HEK293 (cell line): ENCODE results near the gene LMOD1.

Experiments used
- REPIN1 ChIP-seq: fragments of 450-650 bp; formaldehyde crosslinking; IDR thresholded peaks from 2 replicates; pipeline ENCODE4 v1.5.1; 2017; ENCODE audit warnings: missing biosample characterization, missing genetic modification characterization, low read depth
- SP3 ChIP-seq: fragments of 450-650 bp; formaldehyde crosslinking; IDR thresholded peaks from 2 replicates; pipeline ENCODE4 v1.5.1; 2016; ENCODE audit warnings: missing biosample characterization, missing genetic modification characterization
- ZBTB1 ChIP-seq: fragments of 450-650 bp; formaldehyde crosslinking; IDR thresholded peaks from 2 replicates; pipeline ENCODE4 v1.5.1; 2016; ENCODE audit warnings: missing biosample characterization, missing genetic modification characterization
- ZNF184 ChIP-seq: fragments of 450-650 bp; IDR thresholded peaks from 2 replicates; pipeline ENCODE4 v1.5.1; 2018; ENCODE audit warnings: missing biosample characterization, mild to moderate bottlenecking, missing genetic modification characterization
- ZNF274 ChIP-seq, 2 experiments: fragments of 200-500 bp in 1 of 2; fragments of 450-650 bp in 1 of 2; sonication (Bioruptor generic) in 1 of 2; formaldehyde crosslinking in 1 of 2; IDR thresholded peaks; 2 replicates each; pipeline versions ENCODE4 v1.5.1 to v1.6.1; 2014 to 2016; ENCODE audit warnings: borderline replicate concordance in 1 of 2, inconsistent platforms in 1 of 2, low read length in 1 of 2, missing biosample characterization in 1 of 2, missing genetic modification characterization in 1 of 2
- ZNF747 ChIP-seq: fragments of 450-650 bp; formaldehyde crosslinking; IDR thresholded peaks from 2 replicates; pipeline ENCODE4 v1.5.1; 2016; ENCODE audit warnings: missing biosample characterization, missing genetic modification characterization
- ZNF76 ChIP-seq: fragments of 450-650 bp; formaldehyde crosslinking; IDR thresholded peaks from 2 replicates; pipeline ENCODE4; 2016; ENCODE audit warnings: low read depth, missing biosample characterization, missing genetic modification characterization, borderline replicate concordance
- TF ChIP-seq, protein P1 (sequence below): fragments of 450-650 bp; formaldehyde crosslinking; IDR thresholded peaks from 2 replicates; pipeline ENCODE4 v1.5.1; 2016; ENCODE audit warnings: missing biosample characterization, missing genetic modification characterization
- TF ChIP-seq, protein P2 (sequence below): fragments of 450-650 bp; formaldehyde crosslinking; IDR thresholded peaks from 2 replicates; pipeline ENCODE4 v1.5.1; 2016; ENCODE audit warnings: missing biosample characterization, missing genetic modification characterization
- TF ChIP-seq, protein P3 (sequence below): fragments of 450-650 bp; formaldehyde crosslinking; IDR thresholded peaks from 2 replicates; pipeline ENCODE4 v1.5.1; 2016; ENCODE audit warnings: missing biosample characterization, missing genetic modification characterization

DNA sequence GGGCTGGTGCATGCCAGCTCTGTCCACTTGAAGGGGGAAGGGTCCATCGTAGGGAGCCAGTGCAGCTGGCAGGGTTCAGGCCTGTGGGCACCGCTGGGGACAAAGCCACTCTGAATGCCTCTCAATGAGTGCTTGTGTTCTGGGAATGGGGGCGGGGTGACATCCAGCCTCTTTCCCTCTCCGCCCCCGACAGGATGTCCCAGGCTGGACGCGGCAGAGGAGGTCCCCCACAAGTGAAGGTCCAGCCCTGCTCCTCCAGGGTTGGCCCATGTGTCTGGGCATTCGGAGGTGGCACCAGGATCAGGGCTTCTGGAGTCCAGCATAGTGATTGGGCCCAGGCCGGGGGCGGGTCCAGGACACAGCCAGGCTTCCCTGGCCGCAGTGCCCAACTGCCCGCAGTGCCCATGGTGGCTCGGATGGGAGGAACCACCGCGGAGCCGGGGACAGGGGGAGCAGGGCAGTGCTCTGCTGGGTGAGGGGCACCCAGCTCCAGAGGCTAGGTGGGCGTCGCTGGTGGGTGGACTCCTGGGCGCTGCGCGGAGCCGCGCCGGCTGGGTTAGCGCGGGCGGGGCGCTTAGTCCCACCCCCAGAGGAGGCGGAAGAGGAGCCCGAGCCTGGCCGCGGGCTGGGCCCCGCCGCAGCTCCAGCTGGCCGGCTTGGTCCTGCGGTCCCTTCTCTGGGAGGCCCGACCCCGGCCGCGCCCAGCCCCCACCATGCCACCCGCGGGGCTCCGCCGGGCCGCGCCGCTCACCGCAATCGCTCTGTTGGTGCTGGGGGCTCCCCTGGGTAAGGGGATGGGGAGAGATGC, 57.9 kb downstream of the LMOD1 start, which contains the start of gene SHISA4:
- TF ChIP-seq ZBTB1 (tag by site-specific recombination) (no peak), ZNF76 (tag by site-specific recombination) (no peak), REPIN1 (no peak), SP3 (tag by site-specific recombination) (no peak), ZNF274 (IDR thresholded peaks at IDR 0.05; ENCODE audit: low read length) (no peak), ZNF274 (tag by site-specific recombination; IDR thresholded peaks at IDR 0.05; ENCODE audit: borderline replicate concordance) (no peak), ZNF184 (tag by site-specific recombination) (no peak), ZNF747 (tag by site-specific recombination) (no peak)
- TF ChIP-seq, protein P1, sequence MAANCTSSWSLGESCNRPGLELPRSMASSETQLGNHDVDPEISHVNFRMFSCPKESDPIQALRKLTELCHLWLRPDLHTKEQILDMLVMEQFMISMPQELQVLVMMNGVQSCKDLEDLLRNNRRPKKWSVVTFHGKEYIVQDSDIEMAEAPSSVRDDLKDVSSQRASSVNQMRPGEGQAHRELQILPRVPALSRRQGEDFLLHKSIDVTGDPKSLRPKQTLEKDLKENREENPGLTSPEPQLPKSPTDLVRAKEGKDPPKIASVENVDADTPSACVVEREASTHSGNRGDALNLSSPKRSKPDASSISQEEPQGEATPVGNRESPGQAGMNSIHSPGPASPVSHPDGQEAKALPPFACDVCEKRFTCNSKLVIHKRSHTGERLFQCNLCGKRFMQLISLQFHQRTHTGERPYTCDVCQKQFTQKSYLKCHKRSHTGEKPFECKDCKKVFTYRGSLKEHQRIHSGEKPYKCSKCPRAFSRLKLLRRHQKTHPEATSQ (tag by site-specific recombination): no peak
- TF ChIP-seq, protein P2, sequence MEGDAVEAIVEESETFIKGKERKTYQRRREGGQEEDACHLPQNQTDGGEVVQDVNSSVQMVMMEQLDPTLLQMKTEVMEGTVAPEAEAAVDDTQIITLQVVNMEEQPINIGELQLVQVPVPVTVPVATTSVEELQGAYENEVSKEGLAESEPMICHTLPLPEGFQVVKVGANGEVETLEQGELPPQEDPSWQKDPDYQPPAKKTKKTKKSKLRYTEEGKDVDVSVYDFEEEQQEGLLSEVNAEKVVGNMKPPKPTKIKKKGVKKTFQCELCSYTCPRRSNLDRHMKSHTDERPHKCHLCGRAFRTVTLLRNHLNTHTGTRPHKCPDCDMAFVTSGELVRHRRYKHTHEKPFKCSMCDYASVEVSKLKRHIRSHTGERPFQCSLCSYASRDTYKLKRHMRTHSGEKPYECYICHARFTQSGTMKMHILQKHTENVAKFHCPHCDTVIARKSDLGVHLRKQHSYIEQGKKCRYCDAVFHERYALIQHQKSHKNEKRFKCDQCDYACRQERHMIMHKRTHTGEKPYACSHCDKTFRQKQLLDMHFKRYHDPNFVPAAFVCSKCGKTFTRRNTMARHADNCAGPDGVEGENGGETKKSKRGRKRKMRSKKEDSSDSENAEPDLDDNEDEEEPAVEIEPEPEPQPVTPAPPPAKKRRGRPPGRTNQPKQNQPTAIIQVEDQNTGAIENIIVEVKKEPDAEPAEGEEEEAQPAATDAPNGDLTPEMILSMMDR (tag by site-specific recombination): no peak
- TF ChIP-seq, protein P3, sequence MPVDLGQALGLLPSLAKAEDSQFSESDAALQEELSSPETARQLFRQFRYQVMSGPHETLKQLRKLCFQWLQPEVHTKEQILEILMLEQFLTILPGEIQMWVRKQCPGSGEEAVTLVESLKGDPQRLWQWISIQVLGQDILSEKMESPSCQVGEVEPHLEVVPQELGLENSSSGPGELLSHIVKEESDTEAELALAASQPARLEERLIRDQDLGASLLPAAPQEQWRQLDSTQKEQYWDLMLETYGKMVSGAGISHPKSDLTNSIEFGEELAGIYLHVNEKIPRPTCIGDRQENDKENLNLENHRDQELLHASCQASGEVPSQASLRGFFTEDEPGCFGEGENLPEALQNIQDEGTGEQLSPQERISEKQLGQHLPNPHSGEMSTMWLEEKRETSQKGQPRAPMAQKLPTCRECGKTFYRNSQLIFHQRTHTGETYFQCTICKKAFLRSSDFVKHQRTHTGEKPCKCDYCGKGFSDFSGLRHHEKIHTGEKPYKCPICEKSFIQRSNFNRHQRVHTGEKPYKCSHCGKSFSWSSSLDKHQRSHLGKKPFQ (tag by site-specific recombination): no peak
